ENCODE measurements around the gene PUS1.

GRCh38 chr12:131885543-131886057 lies 43.5 kb upstream of the PUS1 start:
- no peak for TF ChIP-seq CTCF (IDR thresholded peaks at IDR 0.05; ENCODE audit: low read depth, low read length, poor library complexity, severe bottlenecking)
- no peak for TF ChIP-seq EZH2phosphoT487 (IDR thresholded peaks at IDR 0.05; ENCODE audit: borderline replicate concordance, low read length)

All from DOHH2 (cell line).